NCI-H1930 (cell line): ENCODE measurements around the gene IQGAP1.
A peak's percentile ranks its signal among the peaks of the same experiment; 100 is the strongest.
"Not testable (repeated sequence)": the region's sequence is repeated elsewhere in the genome, so short reads cannot be mapped to it uniquely, and the experiment has no call there.

Experiments
- DNase-seq, 2 experiments: peaks; one replicate each; lab custom pipeline; 2025; lab: John Stamatoyannopoulos, UW

IQGAP1 gene

GRCh38 chr15:90489514-90489913, 101.5 kb downstream of the IQGAP1 start:
- DNase-seq: no peak

GRCh38 chr15:90489944-90490343, 101.9 kb downstream of the IQGAP1 start:
- no peak for DNase-seq

GRCh38 chr15:90493647-90494046, 105.6 kb downstream of the IQGAP1 start:
- DNase-seq: no peak

- no peak for DNase-seq
These were observed 107.0 kb downstream of the IQGAP1 start for GRCh38 chr15:90495067-90495466.

- no peak for DNase-seq
These were observed 108.7 kb downstream of the IQGAP1 start for GRCh38 chr15:90496791-90497190.

- no peak for DNase-seq
These were observed 109.3 kb downstream of the IQGAP1 start for GRCh38 chr15:90497376-90497775.

- no peak for DNase-seq
These were observed 109.9 kb downstream of the IQGAP1 start for GRCh38 chr15:90497912-90498311.

- DNase-seq: no peak
These were observed 112.1 kb downstream of the IQGAP1 start for GRCh38 chr15:90500171-90500570.

GRCh38 chr15:90501898-90502297, 113.9 kb downstream of the IQGAP1 start:
- DNase-seq: no peak

- DNase-seq: not testable (repeated sequence)
These were observed 122.7 kb downstream of the IQGAP1 start for GRCh38 chr15:90510781-90511180.

- not testable (repeated sequence) for DNase-seq
These were observed 123.2 kb downstream of the IQGAP1 start for GRCh38 chr15:90511211-90511618.

- DNase-seq: no peak
These were observed 124.2 kb downstream of the IQGAP1 start for GRCh38 chr15:90512276-90512675.

GRCh38 chr15:90512981-90513380, 124.9 kb downstream of the IQGAP1 start:
- no peak for DNase-seq

GRCh38 chr15:90513448-90513847, 125.4 kb downstream of the IQGAP1 start:
- DNase-seq: no peak

- not testable (repeated sequence) for DNase-seq
These were observed 125.9 kb downstream of the IQGAP1 start for GRCh38 chr15:90513893-90514292.

- no peak for DNase-seq
These were observed 131.6 kb downstream of the IQGAP1 start for GRCh38 chr15:90519688-90520087.

- no peak for DNase-seq
These were observed 132.3 kb downstream of the IQGAP1 start for GRCh38 chr15:90520365-90520764.

GRCh38 chr15:90523373-90523772, 135.3 kb downstream of the IQGAP1 start:
- DNase-seq: no peak

GRCh38 chr15:90524018-90524803, 136.2 kb downstream of the IQGAP1 start:
- DNase-seq: not testable (repeated sequence)

GRCh38 chr15:90529011-90529370, 140.9 kb downstream of the IQGAP1 start:
- DNase-seq: no peak

GRCh38 chr15:90529371-90530249, 141.6 kb downstream of the IQGAP1 start, which contains the start of gene CRTC3:
CRTC3 (plus strand) TSS chr15:90529923; CDS start chr15:90530072, 149 bp downstream.
- DNase-seq: peak in 1 of 2 experiments; percentile 6

GRCh38 chr15:90530250-90531051, 142.4 kb downstream of the IQGAP1 start:
- DNase-seq: no peak
